BJ (cell line): ENCODE results near the gene KDM3A. TPM values are rescaled to one million over a fixed set of nuclear protein-coding genes. Genes with fewer than 3 reads are reported as not detected.
"Not testable (repeated sequence)": the region's sequence is repeated elsewhere in the genome, so short reads cannot be mapped to it uniquely, and the experiment has no call there.

Experiments used
- CTCF ChIA-PET: fragments of 350-600 bp; formaldehyde crosslinking; extraction: SDS; loops from one replicate; lab custom pipeline; 2021; ENCODE audit warnings: antibody characterized with exemption, inconsistent platforms; lab: Yijun Ruan, JAX
- POLR2A ChIA-PET: fragments of 300-600 bp; sonication (Branson Sonifier 250); formaldehyde crosslinking; extraction: SDS; loops from one replicate; lab custom pipeline; 2021; ENCODE audit warnings: antibody characterized with exemption; lab: Charles Lee
- DNase-seq: peaks from one replicate; pipeline ENCODE4 v3.0.0-alpha.2; 2011; ENCODE audit warnings: low read depth
- H3K27me3 ChIP-seq: 2 replicates; pipeline ENCODE4 v1.6.0; 2011; ENCODE audit warnings: low read length; ENCODE audit not compliant: control insufficient read depth, insufficient read depth
- H3K36me3 ChIP-seq: 2 replicates; pipeline ENCODE4 v1.5.1; 2011; ENCODE audit warnings: low read length; ENCODE audit not compliant: control insufficient read depth, insufficient read depth
- H3K4me3 ChIP-seq: 2 replicates; pipeline ENCODE4 v1.5.1; 2011; ENCODE audit warnings: low read depth, mild to moderate bottlenecking, control low read depth, low read length
- CTCF ChIP-seq: IDR thresholded peaks from 2 replicates; pipeline ENCODE4 v1.5.1; 2011; ENCODE audit warnings: low read depth, mild to moderate bottlenecking, control low read depth, inconsistent platforms, low read length, moderate library complexity; ENCODE audit not compliant: insufficient read depth
- polyA plus RNA-seq: library from polyadenylated mRNA; depleted of rRNA; stranded (reverse); fragments of >200 nt; gene quantifications from 2 replicates; pipeline ENCODE4 v1.2.3, GENCODE V29; 2011

Gene KDM3A
- polyA plus RNA-seq, 1 experiment = 24.1 TPM

- H3K36me3 ChIP-seq = peaks cover 32% of the 10 kb centered on the region
- no peak for TF ChIP-seq CTCF
- DNase-seq = no peak
- CTCF ChIA-PET = no interaction called here
- POLR2A ChIA-PET = no interaction called here
- no peaks in the 10 kb centered on the region for H3K27me3 ChIP-seq
- H3K4me3 ChIP-seq = no peak overlapping the region
Observed at GRCh38 chr2:86490245-86490644, 49.1 kb downstream of the KDM3A start.

- ChIA-PET CTCF (interaction anchor here (1.0 kb wide), 1 partner anchor 15 kb away, joined by 3 read pairs; no protein-coding TSS in a partner anchor), POLR2A (no interaction called here)
- no peak overlapping the region for H3K4me3 ChIP-seq
- no peaks in the 10 kb centered on the region for H3K27me3 ChIP-seq
- no peak for DNase-seq
- TF ChIP-seq CTCF = no peak
- peaks cover 29% of the 10 kb centered on the region for H3K36me3 ChIP-seq
Observed at GRCh38 chr2:86491088-86491487, 49.9 kb downstream of the KDM3A start.

GRCh38 chr2:86492048-86492453, 50.9 kb downstream of the KDM3A start:
- ChIA-PET CTCF (interaction anchor here (1.0 to 1.2 kb wide), 2 partner anchors 12 to 16 kb away, joined by 3 read pairs; no protein-coding TSS in a partner anchor), POLR2A (interaction anchor here (0.7 kb wide), 1 partner anchor 49 kb away, joined by 3 read pairs; no protein-coding TSS in a partner anchor)
- no peak for DNase-seq
- Histone ChIP-seq H3K27me3 (no peaks in the 10 kb centered on the region), H3K36me3 (peaks cover 25% of the 10 kb centered on the region), H3K4me3 (no peak overlapping the region)
- no peak for TF ChIP-seq CTCF

- peaks cover 12% of the 10 kb centered on the region for H3K36me3 ChIP-seq
- CTCF ChIA-PET, H3K27me3 ChIP-seq, H3K4me3 ChIP-seq, POLR2A ChIA-PET, DNase-seq: not testable (repeated sequence)
Observed at GRCh38 chr2:86496391-86496790, 55.2 kb downstream of the KDM3A start.

- Histone ChIP-seq H3K36me3 (peaks cover 10% of the 10 kb centered on the region), H3K4me3 (no peak overlapping the region), H3K27me3 (no peaks in the 10 kb centered on the region)
- TF ChIP-seq CTCF = no peak
- ChIA-PET CTCF (interaction anchor here (0.8 kb wide), 1 partner anchor 36 kb away, joined by 3 read pairs; no protein-coding TSS in a partner anchor), POLR2A (no interaction called here)
- no peak for DNase-seq
Observed at GRCh38 chr2:86498468-86499260, 57.5 kb downstream of the KDM3A start.
